Esophagus squamous epithelium (tissue), 4 donors: Measurements from ENCODE around the gene KBTBD4.
"Not testable (repeated sequence)": the region's sequence is repeated elsewhere in the genome, so short reads cannot be mapped to it uniquely, and the experiment has no call there.

Source experiments
- CTCF ChIP-seq, 6 experiments: fragments of 450-650 bp in 4 of 6; fragments of 200-600 bp in 2 of 6; sonication (generic) in 2 of 6; IDR thresholded peaks; one replicate each; pipeline ENCODE4 v1.5.1; 2016 to 2019; ENCODE audit warnings: antibody characterized with exemption in 6 of 6, mild to moderate bottlenecking in 4 of 6, moderate library complexity in 4 of 6
- POLR2A ChIP-seq, 4 donors: fragments of 450-650 bp; IDR thresholded peaks; one replicate each; pipeline ENCODE4 v1.6.1; 2017; ENCODE audit warnings: antibody characterized with exemption in 4 of 4, mild to moderate bottlenecking in 4 of 4, moderate library complexity in 3 of 4

- not testable (repeated sequence) for TF ChIP-seq POLR2A, CTCF (IDR thresholded peaks at IDR 0.05)
These were observed 21.8 kb downstream of the KBTBD4 start for GRCh38 chr11:47557004-47557403.
